IMR-90 (cell line): Measurements from ENCODE around the gene CCK. TPM values are rescaled to one million over a fixed set of nuclear protein-coding genes. Genes with fewer than 3 reads are reported as not detected.

ENCODE experiments used
- ATAC-seq: fragments of 200-7000 bp; cut with Tn5 transposase; 2 replicates; pipeline ENCODE4 v1.9.1; 2020; ENCODE audit warnings: low read depth, mild to moderate bottlenecking, moderate library complexity
- BruUV-seq: library from RNA; stranded (reverse); fragments of 400-500 nt; replicated peaks from 2 replicates; lab custom pipeline; 2021; lab: Mats Ljungman, UMichigan
- CTCF ChIA-PET: fragments of 300-600 bp; formaldehyde crosslinking; extraction: SDS; loops from one replicate; lab custom pipeline; 2021; ENCODE audit warnings: antibody characterized with exemption; lab: Yijun Ruan, JAX
- POLR2A ChIA-PET: fragments of 300-600 bp; sonication (Branson Sonifier 250); formaldehyde crosslinking; loops from one replicate; lab custom pipeline; 2022; ENCODE audit warnings: antibody characterized with exemption; ENCODE audit not compliant: unreplicated experiment; lab: Charles Lee
- DNase-seq: peaks from one replicate; pipeline ENCODE4 v3.0.0; 2013
- H2AFZ ChIP-seq: replicated peaks from 2 replicates; pipeline ENCODE3; 2013; ENCODE audit warnings: low read length, mild to moderate bottlenecking; ENCODE audit not compliant: poor library complexity
- H2AK5ac ChIP-seq: 2 replicates; pipeline ENCODE4 v1.6.1; 2013; ENCODE audit warnings: low read depth, low read length, inconsistent platforms
- H2AK9ac ChIP-seq: replicated peaks from 2 replicates; pipeline ENCODE3; 2013; ENCODE audit warnings: mild to moderate bottlenecking, low read depth, low read length, moderate library complexity; ENCODE audit not compliant: poor library complexity
- H2BK120ac ChIP-seq: 2 replicates; pipeline ENCODE4 v1.6.1; 2013; ENCODE audit warnings: low read depth, low read length, inconsistent platforms
- H2BK15ac ChIP-seq: 3 replicates; pipeline ENCODE4 v1.6.1; 2013; ENCODE audit warnings: low read depth, low read length, inconsistent platforms
- H2BK20ac ChIP-seq: 2 replicates; pipeline ENCODE4 v1.6.1; 2013; ENCODE audit warnings: low read depth, mild to moderate bottlenecking, inconsistent platforms, low read length, moderate library complexity
- H2BK5ac ChIP-seq: 2 replicates; pipeline ENCODE4 v1.6.1; 2013; ENCODE audit warnings: mild to moderate bottlenecking, low read depth, low read length, inconsistent platforms; ENCODE audit not compliant: poor library complexity, severe bottlenecking
- H3K14ac ChIP-seq: replicated peaks from 2 replicates; pipeline ENCODE4 v1.6.1; 2013; ENCODE audit warnings: low read depth, low read length, inconsistent platforms
- H3K18ac ChIP-seq: 2 replicates; pipeline ENCODE4 v1.6.1; 2013; ENCODE audit warnings: low read depth, low read length, control low read depth
- H3K23ac ChIP-seq: 2 replicates; pipeline ENCODE4 v1.6.1; 2013; ENCODE audit warnings: low read depth, low read length, inconsistent platforms
- H3K27ac ChIP-seq: 2 replicates; pipeline ENCODE4 v1.5.1; 2013; ENCODE audit warnings: mild to moderate bottlenecking, control low read depth, low read length; ENCODE audit not compliant: insufficient read depth
- H3K27me3 ChIP-seq: 2 replicates; pipeline ENCODE4 v1.6.1; 2013; ENCODE audit warnings: low read length; ENCODE audit not compliant: control insufficient read depth, insufficient read depth
- H3K36me3 ChIP-seq: 2 replicates; pipeline ENCODE4 v1.6.1; 2013; ENCODE audit warnings: low read length, mixed read lengths; ENCODE audit not compliant: control insufficient read depth, insufficient read depth
- H3K4ac ChIP-seq: 2 replicates; pipeline ENCODE4 v1.6.1; 2013; ENCODE audit warnings: low read depth, low read length, inconsistent platforms
- H3K4me1 ChIP-seq: 2 replicates; pipeline ENCODE4 v1.6.1; 2013; ENCODE audit warnings: low read length, mixed read lengths; ENCODE audit not compliant: control insufficient read depth, insufficient read depth
- H3K4me2 ChIP-seq: 2 replicates; pipeline ENCODE4 v1.6.1; 2013; ENCODE audit warnings: low read depth, mild to moderate bottlenecking, control low read depth, low read length, moderate library complexity
- H3K4me3 ChIP-seq: 2 replicates; pipeline ENCODE4 v1.5.1; 2013; ENCODE audit warnings: low read depth, mild to moderate bottlenecking, control low read depth, low read length, moderate library complexity; ENCODE audit not compliant: insufficient read depth
- H3K56ac ChIP-seq: 2 replicates; pipeline ENCODE4 v1.6.1; 2013; ENCODE audit warnings: low read length, inconsistent platforms; ENCODE audit not compliant: insufficient read depth; ENCODE audit errors: extremely low read depth
- H3K79me1 ChIP-seq, 2 experiments: 2 replicates each; pipeline ENCODE4 v1.6.1; 2013; ENCODE audit warnings: low read length in 2 of 2, inconsistent platforms in 1 of 2, low read depth in 1 of 2
- H3K9ac ChIP-seq: 2 replicates; pipeline ENCODE4 v1.6.1; 2013; ENCODE audit warnings: low read depth, low read length, control low read depth
- H3K9me1 ChIP-seq: 2 replicates; pipeline ENCODE4 v1.6.1; 2013; ENCODE audit warnings: low read length, inconsistent platforms; ENCODE audit not compliant: insufficient read depth
- H3K9me3 ChIP-seq: 2 replicates; pipeline ENCODE4 v1.6.1; 2013; ENCODE audit warnings: low read length; ENCODE audit not compliant: control insufficient read depth, insufficient read depth
- H4K20me1 ChIP-seq: 2 replicates; pipeline ENCODE4 v1.6.1; 2013; ENCODE audit warnings: low read length, inconsistent platforms; ENCODE audit not compliant: insufficient read depth
- H4K5ac ChIP-seq: 2 replicates; pipeline ENCODE4 v1.6.1; 2013; ENCODE audit warnings: mild to moderate bottlenecking, low read depth, low read length, control low read depth
- H4K8ac ChIP-seq, 2 experiments: 2 replicates each; pipeline ENCODE4 v1.6.1; 2013; ENCODE audit warnings: low read depth in 2 of 2, low read length in 2 of 2, control low read depth in 1 of 2, inconsistent platforms in 1 of 2
- H4K91ac ChIP-seq: 2 replicates; pipeline ENCODE4 v1.6.1; 2013; ENCODE audit warnings: low read depth, low read length, inconsistent platforms; ENCODE audit not compliant: insufficient read depth
- BHLHE40 ChIP-seq: fragments of 150-350 bp; IDR thresholded peaks from 2 replicates; pipeline ENCODE4 v1.6.1; 2016; ENCODE audit warnings: mild to moderate bottlenecking, low read depth, low read length
- CEBPB ChIP-seq: IDR thresholded peaks from 2 replicates; pipeline ENCODE4 v1.6.1; 2012; ENCODE audit warnings: low read depth, low read length, improper control_type of control experiment
- CHD1 ChIP-seq: IDR thresholded peaks from 2 replicates; pipeline ENCODE4 v1.6.1; 2012; ENCODE audit warnings: low read depth, low read length, improper control_type of control experiment
- FOS ChIP-seq: fragments of 150-350 bp; IDR thresholded peaks from 2 replicates; pipeline ENCODE4 v1.6.1; 2016; ENCODE audit warnings: low read depth, low read length
- MAFK ChIP-seq: IDR thresholded peaks from 2 replicates; pipeline ENCODE4 v1.6.1; 2012; ENCODE audit warnings: low read depth, low read length, improper control_type of control experiment
- MAZ ChIP-seq: IDR thresholded peaks from 2 replicates; pipeline ENCODE4 v1.6.1; 2012; ENCODE audit warnings: low read depth, mild to moderate bottlenecking, low read length, improper control_type of control experiment, moderate library complexity, borderline replicate concordance
- MXI1 ChIP-seq: IDR thresholded peaks from 2 replicates; pipeline ENCODE4 v1.6.1; 2012; ENCODE audit warnings: low read depth, mild to moderate bottlenecking, low read length, moderate library complexity, borderline replicate concordance
- NFE2L2 ChIP-seq: fragments of 150-350 bp; IDR thresholded peaks from 2 replicates; pipeline ENCODE4 v1.6.1; 2016; ENCODE audit warnings: low read depth, mild to moderate bottlenecking, low read length
- POLR2A ChIP-seq: IDR thresholded peaks from 2 replicates; pipeline ENCODE4 v1.6.1; 2012; ENCODE audit warnings: mild to moderate bottlenecking, low read depth, low read length
- RAD21 ChIP-seq: IDR thresholded peaks from 2 replicates; pipeline ENCODE4 v1.6.1; 2012; ENCODE audit warnings: low read length, improper control_type of control experiment
- RCOR1 ChIP-seq: IDR thresholded peaks from 2 replicates; pipeline ENCODE4 v1.6.1; 2012; ENCODE audit warnings: mild to moderate bottlenecking, low read length, improper control_type of control experiment; ENCODE audit not compliant: insufficient replicate concordance
- RFX5 ChIP-seq: IDR thresholded peaks from 2 replicates; pipeline ENCODE4 v1.8.0; 2012; ENCODE audit warnings: low read depth, mild to moderate bottlenecking, low read length, moderate library complexity
- SMC3 ChIP-seq: fragments of 150-350 bp; IDR thresholded peaks from 2 replicates; pipeline ENCODE4 v1.6.1; 2016; ENCODE audit warnings: low read depth, mild to moderate bottlenecking, antibody characterized with exemption, low read length, moderate library complexity
- WGBS, 2 experiments: methylation state at CpG; one replicate each; pipeline versions ENCODE4 v1.1.5 to v1.1.7; 2013; ENCODE audit warnings: missing lambda C conversion rate in 2 of 2; ENCODE audit not compliant: insufficient read length in 1 of 2; ENCODE audit errors: extremely low coverage in 2 of 2; 5-methylcytosine and 5-hydroxymethylcytosine counted together
- dilution Hi-C: fragments of 300-500 bp; cut with HindIII; formaldehyde crosslinking; loops from one replicate; pipeline ENCODE4 v1.14.3; 2018; ENCODE audit warnings: low sequenced_read_pairs; ENCODE audit not compliant: unreplicated experiment
- in situ Hi-C: fragments of 300-500 bp; cut with MboI; formaldehyde crosslinking; loops from 3 replicates; pipeline ENCODE4 v1.14.3; 2019; ENCODE audit warnings: low sequenced_read_pairs, inconsistent platforms, mixed read lengths
- intact Hi-C: fragments of 100-400 bp; cut with micrococcal nuclease; formaldehyde crosslinking; loops from 2 replicates; pipeline ENCODE4 v1.10.0; 2022
- polyA plus RNA-seq, 3 experiments: library from polyadenylated mRNA; depleted of rRNA; stranded (reverse); fragments of >200 nt; gene quantifications; 2 replicates each; pipeline ENCODE4 v1.2.3, GENCODE V29; 2012; ENCODE audit warnings: low replicate concordance in 1 of 3
- total RNA-seq: library from RNA; depleted of rRNA; stranded (reverse); fragments of >200 nt; gene quantifications from 2 replicates; pipeline ENCODE4 v1.2.3, GENCODE V29; 2012
- TF ChIP-seq, protein P1 (sequence below): fragments of 150-350 bp; IDR thresholded peaks from 2 replicates; pipeline ENCODE4 v1.6.1; 2016; ENCODE audit warnings: low read depth, mild to moderate bottlenecking, low read length, moderate library complexity, borderline replicate concordance
- TF ChIP-seq, protein P2 (sequence below): fragments of 150-350 bp; IDR thresholded peaks from 2 replicates; pipeline ENCODE4 v1.6.1; 2017; ENCODE audit warnings: mild to moderate bottlenecking, antibody characterized with exemption, low read length, low read depth
- TF ChIP-seq, protein P3 (sequence below): conservative IDR thresholded peaks from 2 replicates; pipeline ENCODE4 v1.5.1; 2012; ENCODE audit warnings: mild to moderate bottlenecking, low read depth, low read length, improper control_type of control experiment

The CCK gene
- total and polyA plus RNA-seq, 2 of the 4 experiments (the other 2 are of a cell fraction) = 0.43 TPM; not detected in 1

DNA sequence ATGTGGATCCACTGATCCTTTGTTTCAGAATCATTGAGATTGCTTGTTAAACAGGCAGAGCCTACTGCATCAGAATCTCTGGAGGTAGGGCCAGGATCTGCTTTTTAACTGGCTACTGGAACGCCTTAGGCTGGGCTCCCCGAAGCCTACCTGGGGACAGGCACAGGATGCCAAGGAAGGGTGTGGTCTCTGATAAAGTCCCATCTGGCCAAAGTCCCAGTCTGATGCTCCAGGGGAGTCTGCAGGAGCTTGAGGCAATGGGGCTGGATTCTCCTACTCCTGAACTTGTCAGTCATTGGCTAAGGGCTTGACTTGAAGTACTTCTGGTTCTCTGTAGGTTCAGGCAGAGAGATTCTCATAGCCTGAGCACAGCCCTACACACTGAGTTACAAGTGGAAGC, 22.4 kb upstream of the CCK start:
- ATAC-seq (no peak), DNase-seq (no peak)
- H4K8ac ChIP-seq = no peak overlapping the region
- H3K4me2 ChIP-seq = no peak overlapping the region
- WGBS, 2 experiments = no CpG with 5 or more reads among the region's 2 CpGs
- no peak overlapping the region for H3K14ac ChIP-seq
- H4K5ac ChIP-seq = no peak overlapping the region
- H3K4me3 ChIP-seq = no peak overlapping the region
- no peak overlapping the region for H2BK5ac ChIP-seq
- ChIA-PET CTCF (no interaction called here), POLR2A (no interaction called here)
- no peaks in the 10 kb centered on the region for H3K36me3 ChIP-seq
- no peak overlapping the region for H2BK120ac ChIP-seq
- dilution Hi-C loops (no loop called here), intact Hi-C loops (no loop called here), in situ Hi-C loops (no loop called here)
- H2AFZ ChIP-seq = no peak overlapping the region
- no peak overlapping the region for H3K4ac ChIP-seq
- no peaks in the 10 kb centered on the region for H3K27me3 ChIP-seq
- H3K9ac ChIP-seq = no peak overlapping the region
- H4K91ac ChIP-seq = no peak overlapping the region
- H3K56ac ChIP-seq = no peak overlapping the region
- H2AK9ac ChIP-seq = no peak overlapping the region
- H2BK15ac ChIP-seq = no peak overlapping the region
- H3K9me1 ChIP-seq = no peaks in the 10 kb centered on the region
- TF ChIP-seq, protein P1, sequence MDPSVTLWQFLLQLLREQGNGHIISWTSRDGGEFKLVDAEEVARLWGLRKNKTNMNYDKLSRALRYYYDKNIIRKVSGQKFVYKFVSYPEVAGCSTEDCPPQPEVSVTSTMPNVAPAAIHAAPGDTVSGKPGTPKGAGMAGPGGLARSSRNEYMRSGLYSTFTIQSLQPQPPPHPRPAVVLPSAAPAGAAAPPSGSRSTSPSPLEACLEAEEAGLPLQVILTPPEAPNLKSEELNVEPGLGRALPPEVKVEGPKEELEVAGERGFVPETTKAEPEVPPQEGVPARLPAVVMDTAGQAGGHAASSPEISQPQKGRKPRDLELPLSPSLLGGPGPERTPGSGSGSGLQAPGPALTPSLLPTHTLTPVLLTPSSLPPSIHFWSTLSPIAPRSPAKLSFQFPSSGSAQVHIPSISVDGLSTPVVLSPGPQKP = no peak
- TF ChIP-seq CHD1 (no peak), NFE2L2 (no peak), RCOR1 (no peak), POLR2A (no peak), MAFK (no peak), SMC3 (no peak), CEBPB (no peak), FOS (no peak), MAZ (no peak), BHLHE40 (no peak), RAD21 (no peak), MXI1 (no peak), RFX5 (no peak)
- TF ChIP-seq, protein P2, sequence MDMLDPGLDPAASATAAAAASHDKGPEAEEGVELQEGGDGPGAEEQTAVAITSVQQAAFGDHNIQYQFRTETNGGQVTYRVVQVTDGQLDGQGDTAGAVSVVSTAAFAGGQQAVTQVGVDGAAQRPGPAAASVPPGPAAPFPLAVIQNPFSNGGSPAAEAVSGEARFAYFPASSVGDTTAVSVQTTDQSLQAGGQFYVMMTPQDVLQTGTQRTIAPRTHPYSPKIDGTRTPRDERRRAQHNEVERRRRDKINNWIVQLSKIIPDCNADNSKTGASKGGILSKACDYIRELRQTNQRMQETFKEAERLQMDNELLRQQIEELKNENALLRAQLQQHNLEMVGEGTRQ = no peak
- TF ChIP-seq, protein P3, sequence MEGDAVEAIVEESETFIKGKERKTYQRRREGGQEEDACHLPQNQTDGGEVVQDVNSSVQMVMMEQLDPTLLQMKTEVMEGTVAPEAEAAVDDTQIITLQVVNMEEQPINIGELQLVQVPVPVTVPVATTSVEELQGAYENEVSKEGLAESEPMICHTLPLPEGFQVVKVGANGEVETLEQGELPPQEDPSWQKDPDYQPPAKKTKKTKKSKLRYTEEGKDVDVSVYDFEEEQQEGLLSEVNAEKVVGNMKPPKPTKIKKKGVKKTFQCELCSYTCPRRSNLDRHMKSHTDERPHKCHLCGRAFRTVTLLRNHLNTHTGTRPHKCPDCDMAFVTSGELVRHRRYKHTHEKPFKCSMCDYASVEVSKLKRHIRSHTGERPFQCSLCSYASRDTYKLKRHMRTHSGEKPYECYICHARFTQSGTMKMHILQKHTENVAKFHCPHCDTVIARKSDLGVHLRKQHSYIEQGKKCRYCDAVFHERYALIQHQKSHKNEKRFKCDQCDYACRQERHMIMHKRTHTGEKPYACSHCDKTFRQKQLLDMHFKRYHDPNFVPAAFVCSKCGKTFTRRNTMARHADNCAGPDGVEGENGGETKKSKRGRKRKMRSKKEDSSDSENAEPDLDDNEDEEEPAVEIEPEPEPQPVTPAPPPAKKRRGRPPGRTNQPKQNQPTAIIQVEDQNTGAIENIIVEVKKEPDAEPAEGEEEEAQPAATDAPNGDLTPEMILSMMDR = no peak
- H3K18ac ChIP-seq = no peak overlapping the region
- BruUV-seq = no TSS peak
- no peak overlapping the region for H2BK20ac ChIP-seq
- H3K9me3 ChIP-seq = no peaks in the 10 kb centered on the region
- H2AK5ac ChIP-seq = no peak overlapping the region
- H4K20me1 ChIP-seq = no peaks in the 10 kb centered on the region
- H3K23ac ChIP-seq = no peak overlapping the region
- H3K27ac ChIP-seq = no peak overlapping the region
- H3K79me1 ChIP-seq = no peaks in the 10 kb centered on the region
- H3K4me1 ChIP-seq = no peaks in the 10 kb centered on the region
